HCT116 (cell line): ENCODE results near the gene PER2. TPM values are rescaled to one million over a fixed set of nuclear protein-coding genes. Genes with fewer than 3 reads are reported as not detected.

Experiments
- ATAC-seq: fragments of 200-7000 bp; cut with Tn5 transposase; 2 replicates; pipeline ENCODE4 v1.9.1; 2020; ENCODE audit warnings: mild to moderate bottlenecking, moderate library complexity
- BruUV-seq: library from RNA; stranded (reverse); fragments of 400-500 nt; replicated peaks from 2 replicates; lab custom pipeline; 2021; lab: Mats Ljungman, UMichigan
- CTCF ChIA-PET: fragments of 300-600 bp; sonication (Branson Sonifier 250); formaldehyde crosslinking; loops from one replicate; lab custom pipeline; 2021; ENCODE audit warnings: antibody characterized with exemption; lab: Charles Lee
- POLR2A ChIA-PET: fragments of 300-600, 350-600 bp; sonication (Branson Sonifier 250); formaldehyde crosslinking; loops from one replicate; lab custom pipeline; 2021; ENCODE audit warnings: antibody characterized with exemption; lab: Charles Lee
- RAD21 ChIA-PET, 2 experiments: fragments of 300-600 bp; sonication (Branson Sonifier 250); formaldehyde crosslinking; loops; one replicate each; lab custom pipeline; 2023; ENCODE audit warnings: low total read pairs in 2 of 2; ENCODE audit not compliant: uncharacterized antibody in 2 of 2, unreplicated experiment in 2 of 2, low non-redundant PET in 1 of 2; lab: Charles Lee
- DNase-seq: peaks from one replicate; pipeline ENCODE4 v3.0.0-alpha.2; 2010; ENCODE audit warnings: low read depth, low spot score
- H2AFZ ChIP-seq: fragments of 200-600 bp; shearing (Covaris generic), sonication (generic); 2 replicates; pipeline ENCODE4 v1.6.1; 2017; ENCODE audit warnings: low read depth, mixed run types, mixed read lengths, antibody characterized with exemption, low read length; ENCODE audit not compliant: poor library complexity, severe bottlenecking
- H3K27ac ChIP-seq: 2 replicates; pipeline ENCODE4 v1.5.1; 2012; ENCODE audit warnings: low read depth, low read length
- H3K27me3 ChIP-seq: fragments of 200-600 bp; sonication (generic); 2 replicates; pipeline ENCODE4 v1.6.1; 2016; ENCODE audit warnings: mixed run types, low read length, mixed read lengths; ENCODE audit not compliant: insufficient read depth
- H3K36me3 ChIP-seq, 2 experiments: fragments of 200-500 bp in 1 of 2; fragments of 200-600 bp in 1 of 2; sonication (Bioruptor generic) in 1 of 2; sonication (generic) in 1 of 2; 2 replicates each; pipeline versions ENCODE4 v1.5.1 to v1.6.1; 2014 to 2016; ENCODE audit warnings: low read length in 2 of 2, inconsistent platforms in 1 of 2, mixed read lengths in 1 of 2, mixed run types in 1 of 2; ENCODE audit not compliant: insufficient read depth in 2 of 2, control insufficient read depth in 1 of 2
- H3K4me1 ChIP-seq, 2 experiments: fragments of 200-600 bp in 1 of 2; sonication (generic) in 1 of 2; 2 replicates each; pipeline versions ENCODE4 v1.5.1 to v1.6.1; 2012 to 2017; ENCODE audit warnings: low read length in 2 of 2, inconsistent platforms in 1 of 2, mild to moderate bottlenecking in 1 of 2, mixed read lengths in 1 of 2, mixed run types in 1 of 2, moderate library complexity in 1 of 2; ENCODE audit not compliant: insufficient read depth in 2 of 2, control insufficient read depth in 1 of 2
- H3K4me2 ChIP-seq: fragments of 200-600 bp; sonication (generic); 2 replicates; pipeline ENCODE4 v1.6.1; 2017; ENCODE audit warnings: mixed run types, low read length, mixed read lengths
- H3K4me3 ChIP-seq, 2 experiments: fragments of 200-600 bp in 1 of 2; sonication (generic) in 1 of 2; replicated peaks in 1 of 2; 2 replicates each; pipeline ENCODE4 v1.5.1; 2011 to 2016; ENCODE audit warnings: low read length in 2 of 2, control low read depth in 1 of 2, low read depth in 1 of 2, mild to moderate bottlenecking in 1 of 2, mixed read lengths in 1 of 2, mixed run types in 1 of 2
- H3K79me2 ChIP-seq: fragments of 200-600 bp; sonication (generic); 2 replicates; pipeline ENCODE4 v1.6.1; 2017; ENCODE audit warnings: mild to moderate bottlenecking, mixed run types, low read length, moderate library complexity, mixed read lengths; ENCODE audit not compliant: insufficient read depth
- H3K9ac ChIP-seq: fragments of 200-600 bp; sonication (generic); 2 replicates; pipeline ENCODE4 v1.6.1; 2016; ENCODE audit warnings: low read length, mixed read lengths
- H3K9me2 ChIP-seq: fragments of 200-600 bp; sonication (generic), shearing (Covaris generic); 2 replicates; pipeline ENCODE4 v1.6.1; 2017; ENCODE audit warnings: mixed run types, mild to moderate bottlenecking, moderate library complexity; ENCODE audit not compliant: insufficient read depth
- H3K9me3 ChIP-seq, 2 experiments: fragments of 200-500 bp in 1 of 2; fragments of 200-600 bp in 1 of 2; sonication (Bioruptor generic) in 1 of 2; sonication (generic) in 1 of 2; 2 replicates each; pipeline ENCODE4 v1.6.1; 2014 to 2017; ENCODE audit warnings: low read length in 2 of 2, mixed read lengths in 2 of 2, inconsistent platforms in 1 of 2, low read depth in 1 of 2, mild to moderate bottlenecking in 1 of 2, mixed run types in 1 of 2, moderate library complexity in 1 of 2; ENCODE audit not compliant: control insufficient read depth in 1 of 2, insufficient read depth in 1 of 2
- H4K20me1 ChIP-seq: fragments of 200-600 bp; sonication (generic), shearing (Covaris generic); 2 replicates; pipeline ENCODE4 v1.6.1; 2017; ENCODE audit warnings: mixed run types, mild to moderate bottlenecking, moderate library complexity; ENCODE audit not compliant: insufficient read depth
- CBX3 ChIP-seq: IDR thresholded peaks from 2 replicates; pipeline ENCODE4 v1.6.1; 2012; ENCODE audit warnings: low read depth
- CEBPB ChIP-seq: IDR thresholded peaks from 2 replicates; pipeline ENCODE4 v1.6.1; 2012; ENCODE audit warnings: low read depth
- EGR1 ChIP-seq: IDR thresholded peaks from 2 replicates; pipeline ENCODE4 v1.6.1; 2012; ENCODE audit warnings: low read depth
- EZH2 ChIP-seq: fragments of 200-600 bp; sonication (generic); IDR thresholded peaks from 2 replicates; pipeline ENCODE4 v1.6.1; 2017; ENCODE audit warnings: antibody characterized with exemption, mixed run types
- EZH2phosphoT487 ChIP-seq: fragments of 200-600 bp; IDR thresholded peaks from 2 replicates; pipeline ENCODE4 v1.6.1; 2018; ENCODE audit warnings: antibody characterized with exemption, borderline replicate concordance
- FOSL1 ChIP-seq: IDR thresholded peaks from 2 replicates; pipeline ENCODE4 v1.6.1; 2012; ENCODE audit warnings: low read depth
- JUND ChIP-seq: IDR thresholded peaks from 2 replicates; pipeline ENCODE4 v1.6.1; 2012
- POLR2AphosphoS5 ChIP-seq: IDR thresholded peaks from 2 replicates; pipeline ENCODE4 v1.6.1; 2011; ENCODE audit warnings: mild to moderate bottlenecking, low read depth, low read length, moderate library complexity
- RAD21 ChIP-seq: IDR thresholded peaks from 2 replicates; pipeline ENCODE4 v1.6.1; 2012; ENCODE audit warnings: low read depth, mild to moderate bottlenecking
- SIN3A ChIP-seq: IDR thresholded peaks from 2 replicates; pipeline ENCODE4 v1.6.1; 2012; ENCODE audit warnings: low read depth
- SRF ChIP-seq: IDR thresholded peaks from 2 replicates; pipeline ENCODE4 v1.6.1; 2012; ENCODE audit warnings: low read depth
- TCF7L2 ChIP-seq: IDR thresholded peaks from 2 replicates; pipeline ENCODE4 v1.7.0; 2011; ENCODE audit warnings: borderline replicate concordance, inconsistent platforms; ENCODE audit not compliant: insufficient read depth, insufficient read length; ENCODE audit errors: extremely low read depth
- YY1 ChIP-seq: IDR thresholded peaks from 2 replicates; pipeline ENCODE4 v1.6.1; 2011; ENCODE audit warnings: low read length, low read depth, moderate library complexity, mild to moderate bottlenecking; ENCODE audit not compliant: insufficient replicate concordance; ENCODE audit errors: extremely low read depth
- ZNF274 ChIP-seq: fragments of 200-500 bp; sonication (Bioruptor generic); IDR thresholded peaks from 2 replicates; pipeline ENCODE4 v1.6.1; 2014; ENCODE audit warnings: mild to moderate bottlenecking, low read depth, low read length, inconsistent platforms
- intact Hi-C: fragments of 100-400 bp; cut with micrococcal nuclease; formaldehyde crosslinking; loops from 2 replicates; pipeline ENCODE4 v1.10.0; 2022
- total RNA-seq: library from RNA; stranded (reverse); gene quantifications from one replicate; pipeline ENCODE4 v1.2.1, GENCODE V29; 2021; ENCODE audit not compliant: unreplicated experiment
- TF ChIP-seq, protein P1 (sequence below): IDR thresholded peaks from 2 replicates; pipeline ENCODE4 v1.6.1; 2012
- TF ChIP-seq, protein P2 (sequence below): IDR thresholded peaks from 2 replicates; pipeline ENCODE4 v1.6.1; 2012
- TF ChIP-seq, protein P3 (sequence below): IDR thresholded peaks from 2 replicates; pipeline ENCODE4 v1.6.1; 2012; ENCODE audit warnings: low read depth
- TF ChIP-seq, protein P4 (sequence below), 3 experiments: fragments of 200-600 bp in 1 of 3; sonication (generic) in 1 of 3; IDR thresholded peaks in 2 of 3; conservative IDR thresholded peaks in 1 of 3; 2 replicates each; pipeline ENCODE4 v1.5.1; 2012 to 2017; ENCODE audit warnings: low read depth in 2 of 3, low read length in 2 of 3, antibody characterized with exemption in 1 of 3, borderline replicate concordance in 1 of 3, control low read depth in 1 of 3, mild to moderate bottlenecking in 1 of 3, mixed read lengths in 1 of 3, mixed run types in 1 of 3, moderate library complexity in 1 of 3; ENCODE audit not compliant: insufficient read depth in 1 of 3
- TF ChIP-seq, protein P5 (sequence below): IDR thresholded peaks from 2 replicates; pipeline ENCODE4 v1.6.1; 2011; ENCODE audit warnings: mild to moderate bottlenecking, low read length, moderate library complexity; ENCODE audit not compliant: insufficient replicate concordance; ENCODE audit errors: extremely low read depth

PER2 gene
- total RNA-seq, 1 experiment from 2014 or later: 18.7 TPM

DNA sequence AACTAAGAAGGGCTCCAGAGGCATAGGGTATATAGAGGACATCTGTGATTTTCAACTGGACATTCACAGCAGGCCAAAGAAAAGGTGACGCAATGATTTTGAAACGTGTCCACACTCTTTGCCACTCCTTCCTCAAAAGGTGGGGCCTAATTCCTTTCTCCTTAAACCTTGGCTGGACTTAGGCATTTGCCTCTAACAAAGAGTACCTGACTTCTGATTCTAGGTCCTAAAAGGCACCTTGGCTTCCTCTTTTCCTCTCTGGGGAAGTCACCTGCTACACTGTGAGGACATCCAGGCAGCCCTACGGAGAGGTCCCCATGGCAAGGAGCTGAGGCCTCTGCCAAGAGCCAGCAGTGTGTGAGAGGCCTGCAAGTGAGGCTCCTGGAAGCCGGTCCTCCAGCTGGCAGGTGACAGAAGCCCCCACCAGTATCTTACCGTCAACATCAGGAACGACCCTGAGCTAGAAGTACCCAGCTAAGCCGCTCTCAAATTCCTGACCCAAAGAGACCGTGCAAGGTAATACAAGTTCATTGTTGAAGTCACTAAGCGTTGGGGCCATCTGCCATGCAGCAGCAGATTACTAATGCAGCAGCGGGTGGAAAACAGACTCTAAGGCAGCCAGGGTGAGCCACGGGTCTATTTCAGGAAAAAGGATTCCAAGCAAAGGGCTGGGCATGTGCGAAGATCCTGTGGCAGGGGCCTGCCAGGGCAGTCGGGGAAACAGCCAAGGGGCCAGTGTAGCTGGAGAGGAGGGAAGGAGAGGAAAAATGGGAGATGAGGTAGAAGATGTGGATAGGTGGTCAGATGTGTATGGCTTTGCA, 41.2 kb downstream of the PER2 start:
- no TSS peak for BruUV-seq
- no peak overlapping the region for H3K4me2 ChIP-seq
- RAD21 ChIA-PET: no interaction called here
- TF ChIP-seq, protein P1, sequence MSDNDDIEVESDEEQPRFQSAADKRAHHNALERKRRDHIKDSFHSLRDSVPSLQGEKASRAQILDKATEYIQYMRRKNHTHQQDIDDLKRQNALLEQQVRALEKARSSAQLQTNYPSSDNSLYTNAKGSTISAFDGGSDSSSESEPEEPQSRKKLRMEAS: no peak
- TF ChIP-seq SRF: no peak
- no peak for TF ChIP-seq CBX3
- no peak for TF ChIP-seq POLR2AphosphoS5
- TF ChIP-seq SIN3A: no peak
- TF ChIP-seq, protein P2, sequence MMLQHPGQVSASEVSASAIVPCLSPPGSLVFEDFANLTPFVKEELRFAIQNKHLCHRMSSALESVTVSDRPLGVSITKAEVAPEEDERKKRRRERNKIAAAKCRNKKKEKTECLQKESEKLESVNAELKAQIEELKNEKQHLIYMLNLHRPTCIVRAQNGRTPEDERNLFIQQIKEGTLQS: no peak
- TF ChIP-seq RAD21: no peak
- no peak for TF ChIP-seq JUND
- TF ChIP-seq, protein P3, sequence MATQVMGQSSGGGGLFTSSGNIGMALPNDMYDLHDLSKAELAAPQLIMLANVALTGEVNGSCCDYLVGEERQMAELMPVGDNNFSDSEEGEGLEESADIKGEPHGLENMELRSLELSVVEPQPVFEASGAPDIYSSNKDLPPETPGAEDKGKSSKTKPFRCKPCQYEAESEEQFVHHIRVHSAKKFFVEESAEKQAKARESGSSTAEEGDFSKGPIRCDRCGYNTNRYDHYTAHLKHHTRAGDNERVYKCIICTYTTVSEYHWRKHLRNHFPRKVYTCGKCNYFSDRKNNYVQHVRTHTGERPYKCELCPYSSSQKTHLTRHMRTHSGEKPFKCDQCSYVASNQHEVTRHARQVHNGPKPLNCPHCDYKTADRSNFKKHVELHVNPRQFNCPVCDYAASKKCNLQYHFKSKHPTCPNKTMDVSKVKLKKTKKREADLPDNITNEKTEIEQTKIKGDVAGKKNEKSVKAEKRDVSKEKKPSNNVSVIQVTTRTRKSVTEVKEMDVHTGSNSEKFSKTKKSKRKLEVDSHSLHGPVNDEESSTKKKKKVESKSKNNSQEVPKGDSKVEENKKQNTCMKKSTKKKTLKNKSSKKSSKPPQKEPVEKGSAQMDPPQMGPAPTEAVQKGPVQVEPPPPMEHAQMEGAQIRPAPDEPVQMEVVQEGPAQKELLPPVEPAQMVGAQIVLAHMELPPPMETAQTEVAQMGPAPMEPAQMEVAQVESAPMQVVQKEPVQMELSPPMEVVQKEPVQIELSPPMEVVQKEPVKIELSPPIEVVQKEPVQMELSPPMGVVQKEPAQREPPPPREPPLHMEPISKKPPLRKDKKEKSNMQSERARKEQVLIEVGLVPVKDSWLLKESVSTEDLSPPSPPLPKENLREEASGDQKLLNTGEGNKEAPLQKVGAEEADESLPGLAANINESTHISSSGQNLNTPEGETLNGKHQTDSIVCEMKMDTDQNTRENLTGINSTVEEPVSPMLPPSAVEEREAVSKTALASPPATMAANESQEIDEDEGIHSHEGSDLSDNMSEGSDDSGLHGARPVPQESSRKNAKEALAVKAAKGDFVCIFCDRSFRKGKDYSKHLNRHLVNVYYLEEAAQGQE: no peak
- TF ChIP-seq TCF7L2: no peak
- TF ChIP-seq, protein P4, sequence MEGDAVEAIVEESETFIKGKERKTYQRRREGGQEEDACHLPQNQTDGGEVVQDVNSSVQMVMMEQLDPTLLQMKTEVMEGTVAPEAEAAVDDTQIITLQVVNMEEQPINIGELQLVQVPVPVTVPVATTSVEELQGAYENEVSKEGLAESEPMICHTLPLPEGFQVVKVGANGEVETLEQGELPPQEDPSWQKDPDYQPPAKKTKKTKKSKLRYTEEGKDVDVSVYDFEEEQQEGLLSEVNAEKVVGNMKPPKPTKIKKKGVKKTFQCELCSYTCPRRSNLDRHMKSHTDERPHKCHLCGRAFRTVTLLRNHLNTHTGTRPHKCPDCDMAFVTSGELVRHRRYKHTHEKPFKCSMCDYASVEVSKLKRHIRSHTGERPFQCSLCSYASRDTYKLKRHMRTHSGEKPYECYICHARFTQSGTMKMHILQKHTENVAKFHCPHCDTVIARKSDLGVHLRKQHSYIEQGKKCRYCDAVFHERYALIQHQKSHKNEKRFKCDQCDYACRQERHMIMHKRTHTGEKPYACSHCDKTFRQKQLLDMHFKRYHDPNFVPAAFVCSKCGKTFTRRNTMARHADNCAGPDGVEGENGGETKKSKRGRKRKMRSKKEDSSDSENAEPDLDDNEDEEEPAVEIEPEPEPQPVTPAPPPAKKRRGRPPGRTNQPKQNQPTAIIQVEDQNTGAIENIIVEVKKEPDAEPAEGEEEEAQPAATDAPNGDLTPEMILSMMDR (IDR thresholded peaks at IDR 0.05 in 2 of 3, conservative IDR thresholded peaks at IDR 0.05 in 1 of 3; ENCODE audit: borderline replicate concordance in 1 of 3, insufficient read depth in 1 of 3, low read depth in 2 of 3, low read length in 2 of 3): no peak
- TF ChIP-seq EZH2: no peak
- no peak for TF ChIP-seq FOSL1
- TF ChIP-seq CEBPB: no peak
- no peak for TF ChIP-seq YY1
- TF ChIP-seq ZNF274: no peak
- no peak for TF ChIP-seq EZH2phosphoT487
- TF ChIP-seq, protein P5, sequence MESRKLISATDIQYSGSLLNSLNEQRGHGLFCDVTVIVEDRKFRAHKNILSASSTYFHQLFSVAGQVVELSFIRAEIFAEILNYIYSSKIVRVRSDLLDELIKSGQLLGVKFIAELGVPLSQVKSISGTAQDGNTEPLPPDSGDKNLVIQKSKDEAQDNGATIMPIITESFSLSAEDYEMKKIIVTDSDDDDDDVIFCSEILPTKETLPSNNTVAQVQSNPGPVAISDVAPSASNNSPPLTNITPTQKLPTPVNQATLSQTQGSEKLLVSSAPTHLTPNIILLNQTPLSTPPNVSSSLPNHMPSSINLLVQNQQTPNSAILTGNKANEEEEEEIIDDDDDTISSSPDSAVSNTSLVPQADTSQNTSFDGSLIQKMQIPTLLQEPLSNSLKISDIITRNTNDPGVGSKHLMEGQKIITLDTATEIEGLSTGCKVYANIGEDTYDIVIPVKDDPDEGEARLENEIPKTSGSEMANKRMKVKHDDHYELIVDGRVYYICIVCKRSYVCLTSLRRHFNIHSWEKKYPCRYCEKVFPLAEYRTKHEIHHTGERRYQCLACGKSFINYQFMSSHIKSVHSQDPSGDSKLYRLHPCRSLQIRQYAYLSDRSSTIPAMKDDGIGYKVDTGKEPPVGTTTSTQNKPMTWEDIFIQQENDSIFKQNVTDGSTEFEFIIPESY: no peak
- TF ChIP-seq EGR1: no peak

More for the DNA sequence above, 41.2 kb downstream of the PER2 start:
- ChIA-PET CTCF (no interaction called here), POLR2A (no interaction called here)
- Histone ChIP-seq H3K27ac (no peak overlapping the region), H3K79me2 (no peaks in the 10 kb centered on the region), H4K20me1 (no peaks in the 10 kb centered on the region), H3K36me3 (peaks cover 0 to 10% of the 10 kb centered on the region in 2 experiments; a peak in 2 of 4 replicates), H3K4me3 (no peak overlapping the region), H3K9me3 (no peaks in the 10 kb centered on the region), H3K9ac (no peak overlapping the region), H3K27me3 (no peaks in the 10 kb centered on the region), H3K9me2 (no peaks in the 10 kb centered on the region), H2AFZ (no peak overlapping the region), H3K4me1 (no peaks in the 10 kb centered on the region)
- DNase-seq (no peak), ATAC-seq (no peak)
- intact Hi-C loops: no loop called here
